GM18861 (cell line): ENCODE measurements around the gene VPS11.

ENCODE experiments used
- ATAC-seq: cut with Tn5 transposase; IDR thresholded peaks from one replicate; pipeline ENCODE4 v1.9.1; 2021; ENCODE audit not compliant: unreplicated experiment

The VPS11 gene

GRCh38 chr11:119118946-119119345, 51.3 kb downstream of the VPS11 start:
- no peak for ATAC-seq

GRCh38 chr11:119120639-119121007, 53.0 kb downstream of the VPS11 start:
- no peak for ATAC-seq

- peak; percentile 94 for ATAC-seq
Observed at GRCh38 chr11:119121008-119121810, 53.6 kb downstream of the VPS11 start, which contains the start of gene HINFP. Gene HINFP (plus strand): TSS chr11:119121580. CDS start chr11:119126945, 5,365 bp downstream.

- ATAC-seq = no peak
Observed at GRCh38 chr11:119121811-119122124, 54.1 kb downstream of the VPS11 start.

- no peak for ATAC-seq
Observed at GRCh38 chr11:119125821-119126220, 58.2 kb downstream of the VPS11 start.

- no peak for ATAC-seq
Observed at GRCh38 chr11:119126675-119127268, 59.2 kb downstream of the VPS11 start.

- ATAC-seq = no peak
Observed at GRCh38 chr11:119130662-119131061, 63.0 kb downstream of the VPS11 start.
